ENCODE measurements around the gene RHEX. TPM values are rescaled to one million over a fixed set of nuclear protein-coding genes. Genes with fewer than 3 reads are reported as not detected.

The RHEX gene
- polyA plus RNA-seq, 3 donors = not detected

DNA sequence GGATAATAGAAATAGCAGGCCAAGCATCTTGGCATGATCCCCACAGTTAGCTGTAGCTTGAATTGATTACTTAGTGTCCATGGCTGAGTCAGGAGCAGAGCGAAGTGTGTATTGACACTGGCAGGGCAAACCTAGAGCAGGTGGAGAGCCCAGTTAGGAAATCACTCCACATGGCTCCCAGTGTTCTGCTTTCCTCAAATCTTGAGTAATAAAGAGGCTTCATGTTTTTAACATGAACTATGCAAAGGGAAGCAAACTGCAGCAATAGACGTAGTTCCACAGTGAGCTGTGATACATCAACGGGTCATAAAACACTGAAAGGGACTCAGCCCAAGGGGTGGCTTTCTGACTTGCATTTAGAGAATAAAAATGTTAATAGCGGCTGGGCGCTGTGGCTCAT is 28.9 kb downstream of the RHEX start:
- Histone ChIP-seq H3K4me1 (ENCODE audit: control insufficient read depth in 1 of 2, insufficient read depth in 2 of 2, low read length in 2 of 2) (peaks cover 44 to 57% of the 10 kb centered on the region in 2 donors), H3K27me3 (ENCODE audit: control insufficient read depth in 2 of 2, insufficient read depth in 2 of 2, low read length in 2 of 2) (no peaks in the 10 kb centered on the region), H3K79me2 (ENCODE audit: insufficient read depth, low read length) (no peaks in the 10 kb centered on the region), H3K9ac (ENCODE audit: insufficient read depth, low read length, poor library complexity, severe bottlenecking) (no peak overlapping the region), H4K20me1 (ENCODE audit: insufficient read depth, low read length) (no peaks in the 10 kb centered on the region), H3K27ac (ENCODE audit: low read depth in 1 of 2, low read length in 2 of 2) (no peak overlapping the region), H3K36me3 (replicated peaks in 1 of 2; ENCODE audit: control insufficient read depth in 1 of 2, insufficient read depth in 2 of 2, low read length in 2 of 2) (no peaks in the 10 kb centered on the region), H2AFZ (ENCODE audit: insufficient read depth, low read depth, low read length, poor library complexity, severe bottlenecking) (no peak overlapping the region), H3K4me3 (replicated peaks in 1 of 3; ENCODE audit: low read depth in 2 of 3, low read length in 3 of 3) (no peak overlapping the region), H3K4me2 (replicated peaks; ENCODE audit: extremely low read depth, low read length, poor library complexity, severe bottlenecking) (no peak overlapping the region), H3K9me3 (replicated peaks in 1 of 2; ENCODE audit: control insufficient read depth in 1 of 2, insufficient read depth in 1 of 2, low read length in 2 of 2) (no peaks in the 10 kb centered on the region)
- no peaks in the 10 kb centered on the region for H3K36me3 Mint-ChIP-seq
- DNase-seq = peak; percentile 48 to 59 (median 48)
- TF ChIP-seq, protein P1, sequence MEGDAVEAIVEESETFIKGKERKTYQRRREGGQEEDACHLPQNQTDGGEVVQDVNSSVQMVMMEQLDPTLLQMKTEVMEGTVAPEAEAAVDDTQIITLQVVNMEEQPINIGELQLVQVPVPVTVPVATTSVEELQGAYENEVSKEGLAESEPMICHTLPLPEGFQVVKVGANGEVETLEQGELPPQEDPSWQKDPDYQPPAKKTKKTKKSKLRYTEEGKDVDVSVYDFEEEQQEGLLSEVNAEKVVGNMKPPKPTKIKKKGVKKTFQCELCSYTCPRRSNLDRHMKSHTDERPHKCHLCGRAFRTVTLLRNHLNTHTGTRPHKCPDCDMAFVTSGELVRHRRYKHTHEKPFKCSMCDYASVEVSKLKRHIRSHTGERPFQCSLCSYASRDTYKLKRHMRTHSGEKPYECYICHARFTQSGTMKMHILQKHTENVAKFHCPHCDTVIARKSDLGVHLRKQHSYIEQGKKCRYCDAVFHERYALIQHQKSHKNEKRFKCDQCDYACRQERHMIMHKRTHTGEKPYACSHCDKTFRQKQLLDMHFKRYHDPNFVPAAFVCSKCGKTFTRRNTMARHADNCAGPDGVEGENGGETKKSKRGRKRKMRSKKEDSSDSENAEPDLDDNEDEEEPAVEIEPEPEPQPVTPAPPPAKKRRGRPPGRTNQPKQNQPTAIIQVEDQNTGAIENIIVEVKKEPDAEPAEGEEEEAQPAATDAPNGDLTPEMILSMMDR (IDR thresholded peaks at IDR 0.05) = no peak
- peaks cover 48% of the 10 kb centered on the region for H3K4me1 Mint-ChIP-seq
- no peaks in the 10 kb centered on the region for H3K27me3 Mint-ChIP-seq (ENCODE audit: low read depth in 3 of 3)
- no peak overlapping the region for H3K4me3 Mint-ChIP-seq
- WGBS (ENCODE audit: insufficient coverage) = 41% methylated on average over 4 of the region's 5 CpGs
- H3K9me3 Mint-ChIP-seq = peaks cover 0 to 1% (median 0%) of the 10 kb centered on the region in 7 donors
- intact Hi-C loops (cut with micrococcal nuclease) = no loop called here
- peak overlapping the region in 4 of 7 donors; percentile 28 to 82 (median 62) for H3K27ac Mint-ChIP-seq

DNA sequence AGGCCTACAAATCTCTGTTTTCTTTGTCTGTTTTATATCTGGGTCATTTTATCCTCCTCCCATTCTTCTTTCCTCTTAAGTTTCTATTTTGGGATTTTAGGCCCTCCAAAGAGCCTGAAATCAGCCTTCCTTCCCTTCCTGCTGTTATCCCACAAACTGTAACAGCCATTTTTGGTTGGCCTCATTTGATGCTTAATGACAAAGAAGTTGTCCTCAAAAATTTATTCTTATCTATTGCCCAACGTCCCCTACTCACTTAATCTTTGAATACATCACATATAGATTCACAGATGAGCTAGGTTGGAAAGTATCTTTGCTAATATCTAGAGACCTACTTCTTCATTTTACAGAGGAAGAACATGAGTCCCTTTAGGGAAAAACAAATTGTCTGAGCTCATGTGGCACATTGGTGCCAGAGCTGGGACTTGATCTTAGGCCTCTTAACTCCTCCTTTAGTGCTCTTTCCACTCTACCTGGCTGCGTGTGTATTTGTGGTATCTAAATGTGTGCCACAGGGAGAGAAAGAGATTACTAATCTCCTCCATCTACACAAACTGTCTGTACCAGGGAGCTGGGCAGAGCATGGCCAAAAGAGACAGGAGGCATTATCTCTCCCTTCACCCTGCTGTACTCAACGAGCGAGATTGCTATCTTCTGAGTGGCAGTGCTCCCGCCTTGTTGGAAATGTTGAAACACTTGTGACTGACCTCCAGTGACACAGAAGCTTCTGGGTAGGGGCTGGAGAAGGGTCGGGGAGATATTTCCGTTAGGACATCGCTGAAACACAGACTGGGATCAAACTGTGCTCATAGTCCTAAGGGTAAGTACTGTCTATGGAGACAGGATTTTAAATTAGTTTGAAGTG is 30.1 kb downstream of the RHEX start:
- Histone ChIP-seq H2AFZ (ENCODE audit: insufficient read depth, low read depth, low read length, poor library complexity, severe bottlenecking) (peak overlapping the region; percentile 43), H3K79me2 (ENCODE audit: insufficient read depth, low read length) (no peaks in the 10 kb centered on the region), H3K9ac (ENCODE audit: insufficient read depth, low read length, poor library complexity, severe bottlenecking) (no peak overlapping the region), H3K27ac (ENCODE audit: low read depth in 1 of 2, low read length in 2 of 2) (peak overlapping the region in 1 of 2 donors; percentile 34), H3K4me2 (replicated peaks; ENCODE audit: extremely low read depth, low read length, poor library complexity, severe bottlenecking) (no peak overlapping the region), H3K27me3 (ENCODE audit: control insufficient read depth in 2 of 2, insufficient read depth in 2 of 2, low read length in 2 of 2) (no peaks in the 10 kb centered on the region), H3K9me3 (replicated peaks in 1 of 2; ENCODE audit: control insufficient read depth in 1 of 2, insufficient read depth in 1 of 2, low read length in 2 of 2) (no peaks in the 10 kb centered on the region), H4K20me1 (ENCODE audit: insufficient read depth, low read length) (no peaks in the 10 kb centered on the region), H3K4me3 (replicated peaks in 1 of 3; ENCODE audit: low read depth in 2 of 3, low read length in 3 of 3) (no peak overlapping the region), H3K4me1 (ENCODE audit: control insufficient read depth in 1 of 2, insufficient read depth in 2 of 2, low read length in 2 of 2) (peaks cover 44 to 55% of the 10 kb centered on the region in 2 donors), H3K36me3 (replicated peaks in 1 of 2; ENCODE audit: control insufficient read depth in 1 of 2, insufficient read depth in 2 of 2, low read length in 2 of 2) (no peaks in the 10 kb centered on the region)
- 25% methylated on average over 3 of the region's 8 CpGs for WGBS (ENCODE audit: insufficient coverage)
- intact Hi-C loops (cut with micrococcal nuclease) = no loop called here
- Mint-ChIP-seq H3K9me3 (peaks cover 0 to 1% (median 0%) of the 10 kb centered on the region in 7 donors), H3K27me3 (ENCODE audit: low read depth in 3 of 3) (no peaks in the 10 kb centered on the region), H3K4me3 (peak overlapping the region in 1 of 2 donors; percentile 24), H3K27ac (peak overlapping the region in 5 of 7 donors; percentile 31 to 82 (median 52)), H3K36me3 (no peaks in the 10 kb centered on the region), H3K4me1 (peaks cover 45% of the 10 kb centered on the region)
- TF ChIP-seq, protein P1 (IDR thresholded peaks at IDR 0.05) = no peak
- peak in 1 of 3 donors; percentile 29 for DNase-seq
